ENCODE results near the gene ME1. TPM values are rescaled to one million over a fixed set of nuclear protein-coding genes. Genes with fewer than 3 reads are reported as not detected.
"Not testable (repeated sequence)": the region's sequence is repeated elsewhere in the genome, so short reads cannot be mapped to it uniquely, and the experiment has no call there.

The ME1 gene
- total and polyA plus RNA-seq, 8 donors: 5.2 to 31.7 (median 12.7) TPM

DNA sequence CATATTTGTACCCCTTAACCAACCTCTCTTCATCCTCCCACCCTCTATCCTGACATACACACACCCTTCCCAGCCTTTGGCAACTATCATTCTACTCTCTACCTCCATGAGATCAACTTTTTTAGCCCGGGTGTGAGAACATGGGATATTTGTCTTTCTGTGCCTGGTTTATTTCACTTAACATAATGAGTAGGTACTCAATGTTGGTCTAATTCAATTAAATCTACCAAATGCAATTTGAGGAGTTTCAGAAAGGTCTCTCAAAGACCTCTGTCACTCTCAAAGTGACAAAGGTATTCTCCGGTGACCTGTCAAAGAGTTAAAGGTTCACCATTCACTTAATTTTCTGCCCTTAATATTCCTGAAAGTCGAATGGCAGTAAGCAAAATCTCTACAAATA lies 87.7 kb downstream of the ME1 start:
- intact Hi-C loops (cut with DNase I; ENCODE audit: low total_unique reads): no loop called here
- Histone ChIP-seq H3K27me3 (no peaks in the 10 kb centered on the region), H3K4me3 (no peak overlapping the region), H3K9me3 (no peaks in the 10 kb centered on the region), H3K27ac (no peak overlapping the region), H3K4me1 (no peaks in the 10 kb centered on the region), H3K36me3 (peaks cover 0 to 10% (median 2%) of the 10 kb centered on the region in 4 donors)
- TF ChIP-seq, protein P1, sequence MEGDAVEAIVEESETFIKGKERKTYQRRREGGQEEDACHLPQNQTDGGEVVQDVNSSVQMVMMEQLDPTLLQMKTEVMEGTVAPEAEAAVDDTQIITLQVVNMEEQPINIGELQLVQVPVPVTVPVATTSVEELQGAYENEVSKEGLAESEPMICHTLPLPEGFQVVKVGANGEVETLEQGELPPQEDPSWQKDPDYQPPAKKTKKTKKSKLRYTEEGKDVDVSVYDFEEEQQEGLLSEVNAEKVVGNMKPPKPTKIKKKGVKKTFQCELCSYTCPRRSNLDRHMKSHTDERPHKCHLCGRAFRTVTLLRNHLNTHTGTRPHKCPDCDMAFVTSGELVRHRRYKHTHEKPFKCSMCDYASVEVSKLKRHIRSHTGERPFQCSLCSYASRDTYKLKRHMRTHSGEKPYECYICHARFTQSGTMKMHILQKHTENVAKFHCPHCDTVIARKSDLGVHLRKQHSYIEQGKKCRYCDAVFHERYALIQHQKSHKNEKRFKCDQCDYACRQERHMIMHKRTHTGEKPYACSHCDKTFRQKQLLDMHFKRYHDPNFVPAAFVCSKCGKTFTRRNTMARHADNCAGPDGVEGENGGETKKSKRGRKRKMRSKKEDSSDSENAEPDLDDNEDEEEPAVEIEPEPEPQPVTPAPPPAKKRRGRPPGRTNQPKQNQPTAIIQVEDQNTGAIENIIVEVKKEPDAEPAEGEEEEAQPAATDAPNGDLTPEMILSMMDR (IDR thresholded peaks at IDR 0.05): no peak
- TF ChIP-seq POLR2AphosphoS5 (IDR thresholded peaks at IDR 0.05) (no peak), POLR2A (IDR thresholded peaks at IDR 0.05) (no peak), EP300 (IDR thresholded peaks at IDR 0.05) (no peak)
- DNase-seq: no peak
- 85 to 92% (median 88%) methylated on average over 3 of the region's 3 CpGs for WGBS, 5 donors

GRCh38 chr6:83341765-83342164 lies 89.1 kb downstream of the ME1 start:
- 77 to 81% (median 79%) methylated on average over 2 of the region's 2 CpGs for WGBS, 5 donors
- no peaks in the 10 kb centered on the region for H3K4me1 ChIP-seq
- no peak for DNase-seq

DNA sequence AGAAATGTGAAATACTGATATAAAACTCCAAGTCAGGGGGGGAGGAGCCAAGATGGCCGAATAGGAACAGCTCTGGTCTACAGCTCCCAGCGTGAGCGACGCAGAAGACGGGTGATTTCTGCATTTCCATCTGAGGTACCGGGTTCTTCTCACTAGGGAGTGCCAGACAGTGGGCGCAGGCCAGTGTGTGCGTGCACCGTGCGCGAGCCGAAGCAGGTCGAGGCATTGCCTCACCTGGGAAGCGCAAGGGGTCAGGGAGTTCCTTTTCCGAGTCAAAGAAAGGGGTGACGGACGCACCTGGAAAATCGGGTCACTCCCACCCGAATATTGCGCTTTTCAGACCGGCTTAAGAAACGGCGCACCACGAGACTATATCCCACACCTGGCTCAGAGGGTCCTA lies 96.9 kb downstream of the ME1 start:
- H3K27me3 ChIP-seq; H3K9me3 ChIP-seq; intact Hi-C loops (cut with DNase I; ENCODE audit: low total_unique reads); H3K4me3 ChIP-seq; H3K36me3 ChIP-seq; H3K4me1 ChIP-seq; H3K27ac ChIP-seq; DNase-seq: not testable (repeated sequence)
- WGBS, 5 donors: 93 to 97% (median 96%) methylated on average over 6 to 17 of the region's 24 CpGs

More at GRCh38 chr6:83341765-83342164, 89.1 kb downstream of the ME1 start:
- Histone ChIP-seq H3K9me3 (no peaks in the 10 kb centered on the region), H3K27ac (no peak overlapping the region), H3K36me3 (peaks cover 0 to 10% (median 2%) of the 10 kb centered on the region in 4 donors), H3K4me3 (no peak overlapping the region), H3K27me3 (no peaks in the 10 kb centered on the region)
- TF ChIP-seq, protein P1 (IDR thresholded peaks at IDR 0.05): no peak
- TF ChIP-seq EP300 (IDR thresholded peaks at IDR 0.05): no peak
- no peak for TF ChIP-seq POLR2A (IDR thresholded peaks at IDR 0.05)
- TF ChIP-seq POLR2AphosphoS5 (IDR thresholded peaks at IDR 0.05): no peak
- intact Hi-C loops (cut with DNase I; ENCODE audit: low total_unique reads): no loop called here

GRCh38 chr6:83333500-83333899 lies 97.4 kb downstream of the ME1 start:
- H3K27ac ChIP-seq: no peak overlapping the region
- 68 to 86% (median 81%) methylated on average over 2 of the region's 2 CpGs for WGBS, 5 donors
- no peak for DNase-seq
- no peaks in the 10 kb centered on the region for H3K36me3 ChIP-seq
- no peaks in the 10 kb centered on the region for H3K4me1 ChIP-seq
- TF ChIP-seq, protein P1 (IDR thresholded peaks at IDR 0.05): no peak
- TF ChIP-seq EP300 (IDR thresholded peaks at IDR 0.05) (no peak), POLR2AphosphoS5 (IDR thresholded peaks at IDR 0.05) (no peak)
- H3K9me3 ChIP-seq: no peaks in the 10 kb centered on the region
- H3K27me3 ChIP-seq: no peaks in the 10 kb centered on the region
- intact Hi-C loops (cut with DNase I; ENCODE audit: low total_unique reads): no loop called here
- H3K4me3 ChIP-seq: no peak overlapping the region

- Histone ChIP-seq H3K27ac (no peak overlapping the region), H3K4me1 (no peaks in the 10 kb centered on the region), H3K4me3 (no peak overlapping the region), H3K9me3 (no peaks in the 10 kb centered on the region), H3K36me3 (peaks cover 0 to 12% (median 3%) of the 10 kb centered on the region in 4 donors), H3K27me3 (no peaks in the 10 kb centered on the region)
- no peak for DNase-seq
- WGBS, 5 donors: 83 to 97% (median 85%) methylated on average over 1 of the region's 1 CpG
- intact Hi-C loops (cut with DNase I; ENCODE audit: low total_unique reads): no loop called here
- TF ChIP-seq POLR2AphosphoS5 (IDR thresholded peaks at IDR 0.05) (no peak), EP300 (IDR thresholded peaks at IDR 0.05) (no peak), POLR2A (IDR thresholded peaks at IDR 0.05) (no peak)
- TF ChIP-seq, protein P1 (IDR thresholded peaks at IDR 0.05): no peak
These were observed 116.2 kb downstream of the ME1 start for GRCh38 chr6:83314693-83315092.

All from stomach (tissue), 9 donors.